ENCODE measurements around the gene SLC16A11. TPM values are rescaled to one million over a fixed set of nuclear protein-coding genes. Genes with fewer than 3 reads are reported as not detected.

The SLC16A11 gene
- total and polyA plus RNA-seq, 9 of the 15 experiments (the other 6 are each of a cell fraction or from before 2014, with no cell fraction given): not detected

GRCh38 chr17:7045492-7046126 lies 1.7 kb upstream of the SLC16A11 start (continued):
- TF ChIP-seq NR4A1 (CRISPR knock-in tag; IDR thresholded peaks at IDR 0.05) (no peak), NR4A1 (tag; IDR thresholded peaks at IDR 0.05) (no peak), HNRNPL (IDR thresholded peaks at IDR 0.05; ENCODE audit: low read depth, low read length) (no peak), ATF4 (CRISPR knock-in tag; IDR thresholded peaks at IDR 0.05) (no peak), CEBPB (tag; IDR thresholded peaks at IDR 0.05) (0 out of 2 replicates have a peak, but pooled peaks have one; percentile 11), PHTF2 (CRISPR knock-in tag; IDR thresholded peaks at IDR 0.05) (no peak), CC2D1A (IDR thresholded peaks at IDR 0.05) (0 out of 2 replicates have a peak, but pooled peaks have one; percentile 39), SREBF1 (IDR thresholded peaks at IDR 0.05; ENCODE audit: borderline replicate concordance, low read depth, low read length) (no peak), DACH1 (IDR thresholded peaks at IDR 0.05; ENCODE audit: partially characterized antibody) (no peak), HMGXB4 (CRISPR knock-in tag; IDR thresholded peaks at IDR 0.05) (no peak), ZNF146 (CRISPR knock-in tag; IDR thresholded peaks at IDR 0.05; ENCODE audit: unreplicated experiment) (no peak), ZBTB8A (IDR thresholded peaks at IDR 0.05; ENCODE audit: partially characterized antibody) (no peak), SMARCA4 (IDR thresholded peaks at IDR 0.05) (peak; percentile 56; the same call in 1 of the 2 replicates), IRF1 (CRISPR knock-in tag; IDR thresholded peaks at IDR 0.05; ENCODE audit: borderline replicate concordance) (no peak), GTF2A2 (tag; IDR thresholded peaks at IDR 0.05) (no peak), ETV6 (IDR thresholded peaks at IDR 0.05; ENCODE audit: borderline replicate concordance in 1 of 2, low read depth in 2 of 2, low read length in 1 of 2) (no peak), ETV6 (CRISPR knock-in tag; IDR thresholded peaks at IDR 0.05; ENCODE audit: borderline replicate concordance) (no peak), SMARCC2 (IDR thresholded peaks at IDR 0.05; ENCODE audit: low read depth) (0 out of 2 replicates have a peak, but pooled peaks have one; percentile 47)
